NCI-H748 treated with DMSO at 0.1 percent for 48 hours (cell line): Measurements from ENCODE around the gene LIME1.

Experiments
- DNase-seq: peaks from one replicate; lab custom pipeline; 2025; lab: John Stamatoyannopoulos, UW

The LIME1 gene

DNA sequence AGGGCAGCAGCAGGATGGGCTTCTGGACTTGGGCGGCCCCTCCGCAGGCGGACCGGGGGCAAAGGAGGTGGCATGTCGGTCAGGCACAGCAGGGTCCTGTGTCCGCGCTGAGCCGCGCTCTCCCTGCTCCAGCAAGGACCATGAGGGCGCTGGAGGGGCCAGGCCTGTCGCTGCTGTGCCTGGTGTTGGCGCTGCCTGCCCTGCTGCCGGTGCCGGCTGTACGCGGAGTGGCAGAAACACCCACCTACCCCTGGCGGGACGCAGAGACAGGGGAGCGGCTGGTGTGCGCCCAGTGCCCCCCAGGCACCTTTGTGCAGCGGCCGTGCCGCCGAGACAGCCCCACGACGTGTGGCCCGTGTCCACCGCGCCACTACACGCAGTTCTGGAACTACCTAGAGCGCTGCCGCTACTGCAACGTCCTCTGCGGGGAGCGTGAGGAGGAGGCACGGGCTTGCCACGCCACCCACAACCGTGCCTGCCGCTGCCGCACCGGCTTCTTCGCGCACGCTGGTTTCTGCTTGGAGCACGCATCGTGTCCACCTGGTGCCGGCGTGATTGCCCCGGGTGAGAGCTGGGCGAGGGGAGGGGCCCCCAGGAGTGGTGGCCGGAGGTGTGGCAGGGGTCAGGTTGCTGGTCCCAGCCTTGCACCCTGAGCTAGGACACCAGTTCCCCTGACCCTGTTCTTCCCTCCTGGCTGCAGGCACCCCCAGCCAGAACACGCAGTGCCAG, 39.7 kb upstream of the LIME1 start, which contains the start of gene TNFRSF6B:
Gene TNFRSF6B (plus strand): TSS at position 25 of the 729 bp plus-strand sequence. CDS start 116 bp downstream, at position 141.
- no peak for DNase-seq

GRCh38 chr20:63697357-63697867, 39.1 kb upstream of the LIME1 start:
- DNase-seq = no peak

DNA sequence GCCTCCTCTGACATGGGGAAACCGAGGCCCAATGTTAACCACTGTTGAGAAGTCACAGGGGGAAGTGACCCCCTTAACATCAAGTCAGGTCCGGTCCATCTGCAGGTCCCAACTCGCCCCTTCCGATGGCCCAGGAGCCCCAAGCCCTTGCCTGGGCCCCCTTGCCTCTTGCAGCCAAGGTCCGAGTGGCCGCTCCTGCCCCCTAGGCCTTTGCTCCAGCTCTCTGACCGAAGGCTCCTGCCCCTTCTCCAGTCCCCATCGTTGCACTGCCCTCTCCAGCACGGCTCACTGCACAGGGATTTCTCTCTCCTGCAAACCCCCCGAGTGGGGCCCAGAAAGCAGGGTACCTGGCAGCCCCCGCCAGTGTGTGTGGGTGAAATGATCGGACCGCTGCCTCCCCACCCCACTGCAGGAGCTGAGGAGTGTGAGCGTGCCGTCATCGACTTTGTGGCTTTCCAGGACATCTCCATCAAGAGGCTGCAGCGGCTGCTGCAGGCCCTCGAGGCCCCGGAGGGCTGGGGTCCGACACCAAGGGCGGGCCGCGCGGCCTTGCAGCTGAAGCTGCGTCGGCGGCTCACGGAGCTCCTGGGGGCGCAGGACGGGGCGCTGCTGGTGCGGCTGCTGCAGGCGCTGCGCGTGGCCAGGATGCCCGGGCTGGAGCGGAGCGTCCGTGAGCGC, 38.5 kb upstream of the LIME1 start:
- no peak for DNase-seq

DNA sequence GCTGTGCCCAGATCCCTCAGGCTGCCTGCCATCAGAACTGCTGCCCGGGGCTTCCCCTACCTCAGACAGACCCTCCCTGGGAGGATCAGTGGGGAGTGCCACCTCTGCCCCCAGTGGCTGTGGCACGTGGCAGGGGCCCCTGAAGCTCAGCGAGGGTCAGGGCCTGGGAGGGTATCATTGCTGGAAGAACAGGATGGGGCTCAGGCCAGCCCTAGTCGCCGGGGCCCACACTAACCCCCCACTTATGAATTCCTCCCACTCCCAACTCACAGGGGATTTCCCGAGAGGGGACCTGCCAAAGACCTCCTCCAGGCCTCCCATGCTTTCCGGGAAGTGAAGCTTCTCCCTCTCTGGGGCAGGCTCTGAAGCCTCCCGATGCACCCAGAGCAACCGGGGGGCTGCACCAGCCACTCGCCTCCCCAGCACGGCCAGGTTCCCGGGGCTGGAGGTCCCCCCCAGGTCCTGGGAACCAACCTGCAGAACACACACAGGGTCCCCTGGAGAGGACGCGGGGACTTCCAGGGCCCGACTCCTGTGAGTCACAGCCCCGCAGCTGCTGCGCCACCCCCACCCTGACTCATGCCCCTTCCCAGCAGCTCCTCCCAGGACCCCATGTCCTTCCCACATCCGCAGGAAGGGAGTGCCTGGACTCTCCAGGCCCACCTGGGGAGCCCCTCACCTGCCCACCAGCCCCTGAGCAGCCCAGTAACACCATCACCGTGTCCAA, 37.6 kb upstream of the LIME1 start:
- DNase-seq = no peak

DNA sequence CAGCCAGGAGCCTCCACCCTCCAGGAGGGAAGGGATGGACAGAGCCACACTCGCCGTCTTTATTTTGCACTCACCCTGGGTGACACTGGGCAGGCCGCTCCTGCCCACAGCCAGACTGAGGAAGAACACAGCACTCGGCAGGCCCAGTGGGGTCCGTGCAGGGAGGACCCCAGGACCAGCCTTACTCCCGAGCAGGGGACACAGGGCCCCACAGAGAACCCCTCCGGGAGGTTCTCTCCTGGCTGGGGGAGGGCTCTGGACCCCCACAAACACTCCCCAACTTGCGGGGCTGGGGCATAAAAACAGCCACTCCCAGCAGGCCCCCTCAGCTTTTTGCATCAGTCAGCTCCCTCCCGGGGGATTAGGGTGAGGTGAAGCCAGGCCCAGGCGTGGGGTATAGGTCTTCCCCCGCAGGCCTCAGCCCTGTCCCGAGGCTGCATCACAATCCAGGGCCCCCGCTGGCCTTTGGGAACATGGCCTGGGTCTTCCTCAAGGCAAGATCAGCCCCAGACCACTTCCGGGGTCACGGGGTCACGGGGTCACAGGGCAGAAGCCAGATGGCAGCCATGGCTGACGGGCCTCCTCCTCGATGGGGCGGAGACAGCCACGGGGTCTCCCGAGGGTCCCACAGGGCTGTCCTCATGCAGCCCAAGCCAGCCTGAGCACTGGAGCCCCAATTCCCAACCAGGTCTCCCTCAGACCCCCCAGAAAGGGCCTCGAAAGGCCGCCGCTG, 36.8 kb upstream of the LIME1 start:
- no peak for DNase-seq

- DNase-seq = no peak
Measured at GRCh38 chr20:63700199-63701050, 36.0 kb upstream of the LIME1 start.

DNA sequence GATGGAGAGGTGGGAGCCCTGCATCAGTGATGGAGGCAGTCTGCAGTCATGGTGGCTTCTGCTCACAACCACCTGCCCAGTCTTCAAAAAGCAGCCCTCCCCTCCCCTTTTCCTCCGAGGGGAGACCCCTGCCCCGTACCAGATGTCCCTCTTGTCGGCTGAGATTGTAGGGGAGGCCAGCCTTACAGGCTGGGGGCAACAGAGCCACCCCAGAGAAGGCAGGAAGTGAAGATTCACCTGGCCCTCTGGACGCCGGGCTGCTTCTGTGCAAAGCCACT, 35.5 kb upstream of the LIME1 start:
- no peak for DNase-seq

- no peak for DNase-seq
Measured at GRCh38 chr20:63701329-63702035, 35.0 kb upstream of the LIME1 start.

- DNase-seq = no peak
Measured at GRCh38 chr20:63702036-63702665, 34.3 kb upstream of the LIME1 start.

- DNase-seq = no peak
Measured at GRCh38 chr20:63702751-63703470, 33.6 kb upstream of the LIME1 start.

- no peak for DNase-seq
Measured at GRCh38 chr20:63703471-63703975, 32.9 kb upstream of the LIME1 start.

DNA sequence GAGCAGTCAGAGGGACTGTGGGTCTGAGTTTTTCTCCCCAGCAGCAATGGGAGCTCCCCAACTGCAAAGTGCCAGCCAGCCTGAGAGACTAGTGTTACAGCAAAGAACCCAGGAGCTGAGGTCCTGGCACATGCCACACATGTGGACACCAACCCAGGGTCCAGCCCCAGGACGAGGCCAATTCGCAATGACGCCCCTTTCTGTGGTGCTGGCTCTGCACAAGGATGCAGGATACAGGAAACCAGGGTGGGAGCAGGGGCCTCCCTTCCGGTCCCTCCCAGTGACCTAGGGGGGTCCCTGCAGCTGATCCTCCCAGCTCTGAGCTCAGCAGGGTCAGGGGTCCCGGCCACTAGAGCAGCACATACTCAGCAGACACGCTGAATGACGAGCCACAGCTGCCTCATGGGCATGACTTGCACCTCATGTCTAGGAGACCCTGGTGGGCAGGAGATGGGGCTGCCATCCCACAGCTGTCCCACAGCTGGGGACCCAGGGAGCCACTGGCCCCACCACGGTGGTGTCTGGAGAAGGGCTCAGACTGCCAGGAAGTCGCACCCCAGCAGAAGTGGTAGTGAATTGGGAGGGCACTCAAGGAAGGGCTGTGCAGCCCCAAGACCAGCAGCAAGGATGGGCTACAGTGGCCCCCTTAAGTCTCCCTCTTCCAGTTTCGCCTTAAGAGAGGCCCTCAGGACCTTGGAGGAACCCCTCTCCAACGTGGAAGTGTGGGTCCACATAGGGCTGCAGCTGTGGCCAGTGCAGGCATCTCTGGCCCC, 32.3 kb upstream of the LIME1 start:
- no peak for DNase-seq

GRCh38 chr20:63704749-63705117, 31.7 kb upstream of the LIME1 start:
- DNase-seq = no peak

DNA sequence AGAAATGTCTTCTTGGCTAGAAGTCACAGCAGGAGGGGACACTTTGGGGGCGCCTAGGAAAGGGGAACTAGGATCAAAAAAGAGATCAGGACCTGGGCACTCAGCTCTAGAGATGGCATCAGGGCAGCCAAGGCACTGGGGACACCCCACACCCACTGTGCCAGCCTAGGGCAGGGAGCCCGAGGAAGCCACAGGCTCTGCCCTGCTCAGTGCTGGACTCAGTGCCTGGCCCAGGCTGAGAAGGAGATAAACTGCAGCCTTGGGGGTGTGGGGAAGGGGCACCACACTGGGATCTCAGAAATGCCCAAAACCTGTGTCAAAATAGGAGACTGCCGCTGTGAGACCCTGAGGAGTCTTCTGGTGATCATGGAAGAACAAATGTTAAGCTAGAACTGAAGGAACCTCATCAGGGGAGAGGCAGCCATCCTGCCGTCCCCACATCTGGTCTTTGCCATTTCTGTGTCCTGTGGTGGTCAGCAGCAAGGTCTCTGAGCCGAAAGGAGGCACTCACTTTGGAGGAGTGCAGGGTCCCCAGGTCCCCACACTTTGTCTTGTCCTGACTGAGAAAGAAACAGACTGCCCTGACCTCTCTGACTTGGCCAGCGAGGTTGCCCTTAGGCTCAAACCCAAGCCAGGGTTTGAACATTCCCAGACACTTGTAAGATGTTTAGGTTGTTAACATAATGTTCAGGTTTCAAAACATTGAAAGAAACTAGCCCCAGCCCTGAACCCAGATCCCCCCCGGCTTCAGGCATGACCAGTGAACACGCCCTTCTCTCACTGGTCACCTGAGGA, 31.0 kb upstream of the LIME1 start:
- no peak for DNase-seq

DNA sequence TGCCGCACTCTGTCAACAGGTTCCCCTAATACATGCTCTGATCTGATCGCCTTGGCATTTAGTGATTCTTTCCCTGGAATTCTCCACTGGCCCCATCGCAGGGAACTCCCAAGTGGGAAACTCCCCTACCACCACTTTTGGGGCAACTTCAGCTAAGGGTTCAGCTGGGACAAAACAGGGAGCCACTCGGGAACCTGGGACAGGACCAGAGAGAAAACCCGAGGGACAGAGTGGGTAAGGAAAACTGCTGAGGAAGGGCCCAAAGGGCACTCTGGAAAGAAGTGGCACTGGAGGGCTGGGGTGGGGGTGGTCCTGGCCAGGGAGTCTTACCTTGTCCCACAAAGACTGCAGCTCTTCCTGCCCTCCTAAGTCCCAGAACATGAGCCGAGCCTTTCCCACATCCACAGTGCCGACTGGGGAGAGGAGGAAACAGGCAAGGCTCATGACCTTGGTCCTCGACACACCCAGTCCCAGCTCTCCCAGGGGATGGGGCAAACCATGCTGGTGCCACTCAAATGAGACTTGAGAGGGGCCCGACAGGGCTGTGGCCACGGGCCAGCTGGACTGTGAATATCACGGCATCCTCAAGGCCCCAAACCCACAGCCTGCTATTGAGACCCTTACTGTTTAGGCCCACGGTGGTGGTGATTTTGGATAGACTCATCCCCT, 30.3 kb upstream of the LIME1 start:
- DNase-seq = no peak

DNA sequence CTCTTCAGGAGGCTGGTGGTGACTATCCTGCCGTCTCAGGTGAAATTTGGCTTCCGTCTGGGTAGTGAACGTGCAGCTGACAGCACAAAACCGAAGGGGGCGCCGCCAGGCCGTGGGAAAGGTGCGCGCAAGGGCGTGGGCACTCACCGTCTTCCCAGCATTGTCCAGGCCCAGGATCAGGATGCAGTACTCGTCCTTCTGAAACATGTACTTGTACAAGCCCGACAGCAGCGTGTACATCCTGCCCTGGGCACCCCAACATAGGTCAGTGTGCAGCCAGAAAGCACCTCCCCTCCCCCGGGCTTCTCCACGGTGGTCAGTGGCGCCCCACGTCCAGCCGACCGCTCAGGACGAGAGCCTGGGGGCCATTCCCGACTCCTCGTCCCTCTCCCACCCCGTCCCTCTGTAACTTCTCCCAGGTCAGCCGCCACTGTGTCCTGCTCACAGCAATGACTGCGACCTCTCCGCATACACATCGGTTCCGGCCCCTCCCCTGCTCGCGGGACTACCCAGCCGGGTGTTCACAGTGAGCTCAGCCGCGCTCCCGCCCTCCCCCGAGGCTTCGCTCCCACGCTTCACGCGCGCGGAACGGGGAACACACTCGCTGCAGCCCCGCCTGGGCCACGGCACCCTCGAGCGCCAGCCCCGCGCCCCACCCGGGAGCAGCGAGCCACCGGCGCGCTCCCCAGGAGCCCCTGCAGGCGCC, 29.5 kb upstream of the LIME1 start:
- DNase-seq = peak; percentile 1
